GM19468 (cell line): ENCODE measurements around the gene PFAS.

Experiments used
- ATAC-seq: cut with Tn5 transposase; IDR thresholded peaks from one replicate; pipeline ENCODE4 v1.9.1; 2021; ENCODE audit warnings: mild to moderate bottlenecking, moderate library complexity, moderate number of reproducible peaks; ENCODE audit not compliant: unreplicated experiment; ENCODE audit errors: extremely low read depth

Gene PFAS

DNA sequence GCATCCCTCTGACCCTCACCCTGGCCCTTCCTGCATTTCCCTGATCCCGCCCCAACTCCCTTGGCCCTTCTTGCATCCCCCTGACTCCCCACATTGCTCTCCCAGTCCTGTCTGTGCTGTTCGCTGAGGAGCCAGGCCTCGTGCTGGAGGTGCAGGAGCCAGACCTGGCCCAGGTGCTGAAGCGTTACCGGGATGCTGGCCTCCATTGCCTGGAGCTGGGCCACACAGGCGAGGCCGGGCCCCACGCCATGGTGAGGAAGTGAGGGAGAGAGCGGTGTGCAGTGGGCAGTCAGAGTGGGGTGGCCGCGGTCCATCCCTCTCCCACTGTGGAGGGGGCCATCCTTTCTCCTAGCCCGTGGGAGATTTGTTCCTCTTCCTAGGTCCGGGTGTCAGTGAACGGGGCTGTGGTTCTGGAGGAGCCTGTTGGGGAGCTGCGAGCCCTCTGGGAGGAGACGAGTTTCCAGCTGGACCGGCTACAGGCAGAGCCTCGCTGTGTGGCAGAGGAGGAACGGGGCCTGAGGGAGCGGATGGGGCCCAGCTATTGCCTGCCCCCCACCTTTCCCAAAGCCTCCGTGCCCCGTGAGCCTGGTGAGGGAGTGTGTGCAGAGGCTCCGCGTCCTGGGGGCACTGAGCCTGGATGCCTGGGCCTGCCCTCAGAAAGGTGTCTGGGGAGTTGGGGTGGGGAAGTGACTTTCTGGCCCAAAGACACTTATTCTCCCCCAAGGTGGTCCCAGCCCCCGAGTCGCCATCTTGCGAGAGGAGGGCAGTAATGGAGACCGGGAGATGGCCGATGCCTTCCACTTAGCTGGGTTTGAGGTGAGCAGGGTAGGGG, 17.8 kb downstream of the PFAS start:
- no peak for ATAC-seq

DNA sequence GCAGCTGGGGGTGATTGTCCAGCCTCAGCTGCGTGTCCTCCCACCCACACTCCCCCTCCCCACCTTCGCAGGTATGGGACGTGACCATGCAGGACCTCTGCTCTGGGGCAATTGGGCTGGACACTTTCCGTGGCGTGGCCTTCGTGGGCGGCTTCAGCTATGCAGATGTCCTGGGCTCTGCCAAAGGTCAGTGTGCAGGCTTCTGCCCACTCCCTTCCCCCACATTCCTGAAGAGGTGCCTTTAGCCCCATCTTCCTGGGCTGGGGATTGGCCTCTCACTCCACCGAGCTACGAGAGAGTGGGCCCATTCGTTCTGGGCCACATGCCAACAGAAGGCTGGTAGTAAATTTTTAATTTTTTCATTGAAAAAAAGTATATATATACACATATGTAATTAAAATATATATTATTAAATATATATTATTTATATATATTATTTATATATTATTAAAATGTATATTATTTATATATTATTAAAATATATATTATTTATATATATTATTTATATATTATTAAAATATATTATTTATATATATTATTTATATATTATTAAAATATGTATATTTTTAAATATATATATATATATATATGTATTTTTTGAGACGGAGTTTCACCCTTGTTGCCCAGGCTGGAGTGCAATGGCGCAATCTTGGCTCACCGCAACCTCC, 18.5 kb downstream of the PFAS start:
- no peak for ATAC-seq

- ATAC-seq = no peak
Measured at GRCh38 chr17:8268550-8269298, 19.6 kb downstream of the PFAS start.

GRCh38 chr17:8272421-8272820, 23.3 kb downstream of the PFAS start:
- ATAC-seq = no peak

- no peak for ATAC-seq
Measured at GRCh38 chr17:8273884-8274444, 24.9 kb downstream of the PFAS start.

DNA sequence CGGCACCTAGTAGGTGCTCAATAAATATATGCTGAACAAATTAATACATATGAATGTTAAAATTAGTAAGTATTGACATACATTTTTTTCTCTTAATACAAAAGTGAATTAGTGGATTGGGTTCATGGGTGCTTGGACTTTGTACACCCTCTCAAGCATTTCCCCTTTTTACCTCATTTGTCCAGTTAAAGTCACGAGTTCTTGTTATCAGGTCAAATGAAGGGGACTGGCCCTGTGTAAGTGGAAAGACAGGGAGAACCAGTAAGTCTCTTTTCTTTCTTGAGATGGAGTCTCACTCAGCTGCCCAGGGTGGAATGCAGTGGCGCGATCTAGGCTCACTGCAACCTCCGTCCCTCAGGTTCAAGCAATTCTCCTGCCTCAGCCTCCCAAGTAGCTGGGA, 25.7 kb downstream of the PFAS start:
- no peak for ATAC-seq

- no peak for ATAC-seq
Measured at GRCh38 chr17:8275421-8276290, 26.6 kb downstream of the PFAS start.

DNA sequence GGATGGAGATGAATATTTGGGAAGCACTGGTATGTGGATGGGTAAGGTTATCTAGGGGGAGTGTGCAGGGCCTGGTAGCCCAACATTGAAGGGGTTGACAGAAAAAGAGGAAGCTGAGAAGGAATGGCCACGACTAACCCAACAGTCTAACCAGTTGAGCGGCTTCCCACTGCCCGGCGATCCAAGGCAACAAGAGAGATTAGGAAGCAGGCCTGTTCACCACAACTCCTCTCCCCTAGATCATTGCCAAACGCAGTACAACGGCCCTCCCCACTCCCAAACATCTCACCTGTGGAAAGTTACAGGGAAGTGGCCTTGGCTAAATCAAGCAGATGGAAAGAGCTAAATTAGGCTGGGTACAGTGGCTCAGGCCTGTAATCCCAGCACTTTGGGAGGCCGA, 28.2 kb downstream of the PFAS start:
- no peak for ATAC-seq

GRCh38 chr17:8282345-8282744, 33.3 kb downstream of the PFAS start:
- no peak for ATAC-seq

- ATAC-seq = no peak
Measured at GRCh38 chr17:8283356-8283755, 34.3 kb downstream of the PFAS start.

GRCh38 chr17:8284126-8284525, 35.0 kb downstream of the PFAS start:
- ATAC-seq = no peak

- ATAC-seq = no peak
Measured at GRCh38 chr17:8285270-8286181, 36.4 kb downstream of the PFAS start.

DNA sequence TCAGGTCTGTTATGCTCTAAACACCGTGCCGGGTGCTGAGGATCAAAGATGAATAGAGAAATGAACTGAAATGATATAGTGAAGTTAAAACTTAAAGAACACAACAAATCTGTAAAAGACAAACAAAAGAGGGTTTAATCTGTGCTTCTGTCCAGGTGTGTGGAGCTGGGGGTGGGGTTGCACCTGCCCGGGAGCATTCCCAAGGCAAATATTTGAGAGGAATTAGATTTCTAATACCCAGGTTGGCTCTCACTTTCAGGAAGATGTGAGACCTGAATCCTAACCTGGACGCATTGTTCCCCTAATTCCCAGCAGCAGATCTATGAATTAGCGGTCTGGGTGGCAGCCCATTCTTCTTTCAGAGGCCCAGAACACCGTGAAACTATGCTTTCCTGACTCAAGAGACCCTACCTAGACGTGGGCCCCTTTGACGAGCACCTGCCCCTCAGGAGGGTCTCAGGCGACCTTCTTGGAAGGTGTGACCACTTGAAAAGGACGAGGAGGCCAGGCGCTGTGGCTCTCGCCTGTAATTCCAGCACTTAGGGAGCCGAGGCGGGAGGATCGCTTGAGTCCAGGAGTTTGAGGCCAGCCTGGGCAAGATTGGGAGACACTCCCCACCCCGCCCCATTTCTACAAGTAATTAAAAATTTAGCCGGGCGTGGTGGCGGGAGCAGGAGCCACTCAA, 38.7 kb downstream of the PFAS start:
- ATAC-seq = no peak

DNA sequence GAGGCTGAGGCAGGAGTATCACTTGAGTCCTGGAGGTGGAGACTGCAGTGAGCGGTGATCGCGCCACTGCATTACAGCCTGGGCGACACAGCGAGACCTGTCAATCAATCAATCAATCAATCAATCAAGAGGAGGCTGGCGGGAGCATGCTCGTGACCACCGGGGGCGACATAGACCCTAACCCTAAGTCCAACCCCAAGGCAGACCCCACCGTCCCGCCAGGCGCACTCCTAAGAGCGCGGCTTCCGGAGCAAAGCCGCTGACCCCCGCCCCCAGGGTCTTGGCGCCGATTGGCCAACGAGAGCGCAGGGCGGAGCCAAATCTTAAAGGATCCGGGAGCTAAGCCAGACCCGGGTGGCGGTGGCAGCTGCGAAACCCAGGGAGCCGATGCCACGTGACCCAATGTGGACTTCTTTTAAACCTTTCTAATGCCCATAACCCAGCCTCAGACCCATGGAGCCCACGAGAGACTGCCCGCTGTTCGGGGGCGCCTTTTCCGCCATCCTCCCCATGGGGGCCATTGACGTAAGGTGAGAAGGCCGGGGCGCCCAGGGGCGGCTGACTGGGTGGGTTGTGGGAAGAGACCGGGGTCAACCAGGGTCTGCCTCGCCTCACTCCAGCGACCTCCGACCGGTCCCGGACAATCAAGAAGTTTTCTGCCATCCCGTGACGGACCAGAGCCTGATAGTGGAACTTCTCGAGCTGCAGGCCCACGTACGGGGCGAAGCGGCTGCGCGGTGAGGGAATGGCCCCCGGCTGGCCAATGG, 39.4 kb downstream of the PFAS start, which contains the start of gene RANGRF:
TSS of gene RANGRF (plus strand) at position 335 of the 767 bp plus-strand sequence. CDS start at position 454, 119 bp downstream.
- no peak for ATAC-seq

GRCh38 chr17:8289103-8289397, 40.0 kb downstream of the PFAS start:
- no peak for ATAC-seq

GRCh38 chr17:8290043-8290442, 41.0 kb downstream of the PFAS start:
- no peak for ATAC-seq

DNA sequence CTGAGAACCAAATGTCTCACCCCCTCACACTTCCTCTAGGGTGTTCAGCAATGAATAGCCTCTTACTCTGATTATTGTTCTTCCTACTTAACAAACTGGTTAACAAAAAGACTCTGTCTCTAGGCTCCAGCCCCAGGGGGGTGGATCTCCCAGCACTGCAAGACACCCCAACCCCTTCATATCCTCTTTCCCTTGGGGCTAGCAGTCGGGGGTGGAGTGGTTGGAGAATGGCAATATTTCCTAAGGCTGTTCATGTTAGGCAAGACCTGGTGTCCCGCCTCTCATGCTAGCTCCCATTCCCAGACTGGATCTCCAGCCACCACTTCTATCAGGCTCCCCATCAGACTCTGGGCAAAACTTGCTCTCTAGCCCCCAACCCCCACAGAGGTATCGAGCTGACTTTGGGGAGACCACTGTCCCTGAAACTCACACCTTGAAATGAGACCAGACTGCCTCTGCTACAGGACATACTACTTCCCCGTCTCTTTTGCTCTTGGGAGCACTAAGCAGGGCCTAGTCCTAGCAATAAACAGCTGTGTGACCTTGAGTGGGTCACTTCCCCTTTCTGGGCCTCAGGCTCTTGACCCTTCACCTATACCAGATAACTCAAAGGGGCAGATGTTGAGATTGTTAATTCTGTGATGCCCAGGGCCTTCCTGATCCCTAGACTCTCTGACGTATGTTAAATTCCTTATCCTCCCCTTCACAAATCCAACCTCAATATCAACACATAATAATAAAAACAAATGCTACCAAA, 43.7 kb downstream of the PFAS start:
- no peak for ATAC-seq
